Tibial nerve (tissue), 4 donors: ENCODE measurements around the gene WFDC12.

Experiments
- CTCF ChIP-seq, 5 experiments: fragments of 200-600 bp in 3 of 5; fragments of 450-650 bp in 2 of 5; sonication (generic) in 3 of 5; IDR thresholded peaks; one replicate each; pipeline ENCODE4 v1.5.1; 2016 to 2019; ENCODE audit warnings: antibody characterized with exemption in 5 of 5, mild to moderate bottlenecking in 3 of 5, moderate library complexity in 2 of 5
- EP300 ChIP-seq, 2 donors: sonication (generic); formaldehyde crosslinking; IDR thresholded peaks; one replicate each; pipeline ENCODE4 v1.6.1; 2017; ENCODE audit warnings: antibody characterized with exemption in 2 of 2, mild to moderate bottlenecking in 1 of 2
- POLR2A ChIP-seq, 2 donors: fragments of 450-650 bp; IDR thresholded peaks; one replicate each; pipeline ENCODE4 v1.6.1; 2017; ENCODE audit warnings: antibody characterized with exemption in 2 of 2, mild to moderate bottlenecking in 2 of 2, moderate library complexity in 2 of 2

- TF ChIP-seq CTCF (IDR thresholded peaks at IDR 0.05) (no peak), EP300 (IDR thresholded peaks at IDR 0.05) (no peak), POLR2A (IDR thresholded peaks at IDR 0.05) (no peak)
Measured at GRCh38 chr20:45140836-45141235, 16.6 kb upstream of the WFDC12 start.
